Measurements from ENCODE around the gene C5orf15. TPM values are rescaled to one million over a fixed set of nuclear protein-coding genes. Genes with fewer than 3 reads are reported as not detected.

C5orf15 gene
- total RNA-seq, 2 donors from 2014 or later, result 39.5 to 56.1 TPM

- Histone ChIP-seq H3K27ac (no peak overlapping the region), H3K9me3 (no peaks in the 10 kb centered on the region), H3K36me3 (peaks cover 41% of the 10 kb centered on the region), H3K27me3 (replicated peaks; ENCODE audit: insufficient read depth) (no peaks in the 10 kb centered on the region), H3K4me3 (no peak overlapping the region), H3K4me1 (ENCODE audit: control insufficient read depth in 1 of 2, low read depth in 2 of 2) (peaks cover 5 to 8% of the 10 kb centered on the region in 2 donors)
- ATAC-seq (ENCODE audit: insufficient number of reproducible peaks, low FRiP score, low read depth) (no peak), DNase-seq (ENCODE audit: low spot score) (no peak)
- TF ChIP-seq CTCF (IDR thresholded peaks at IDR 0.05), result no peak
Measured at GRCh38 chr5:133974142-133974541, 5.7 kb upstream of the C5orf15 start.

GRCh38 chr5:133970325-133970909 lies 2.0 kb upstream of the C5orf15 start:
- Histone ChIP-seq H3K27me3 (replicated peaks; ENCODE audit: insufficient read depth) (no peaks in the 10 kb centered on the region), H3K9me3 (no peaks in the 10 kb centered on the region), H3K4me1 (ENCODE audit: control insufficient read depth in 1 of 2, low read depth in 2 of 2) (peaks cover 12 to 21% of the 10 kb centered on the region in 2 donors), H3K36me3 (peaks cover 25% of the 10 kb centered on the region), H3K4me3 (no peak overlapping the region), H3K27ac (no peak overlapping the region)
- ATAC-seq (ENCODE audit: insufficient number of reproducible peaks, low FRiP score, low read depth) (no peak), DNase-seq (ENCODE audit: low spot score) (no peak)
- no peak for TF ChIP-seq CTCF (IDR thresholded peaks at IDR 0.05)

GRCh38 chr5:133969654-133970324 lies 1.4 kb upstream of the C5orf15 start:
- Histone ChIP-seq H3K4me1 (ENCODE audit: control insufficient read depth in 1 of 2, low read depth in 2 of 2) (peaks cover 12 to 21% of the 10 kb centered on the region in 2 donors), H3K36me3 (peaks cover 20% of the 10 kb centered on the region), H3K27me3 (replicated peaks; ENCODE audit: insufficient read depth) (no peaks in the 10 kb centered on the region), H3K9me3 (no peaks in the 10 kb centered on the region), H3K27ac (peak overlapping the region in 1 of 2 donors; percentile 95), H3K4me3 (peak overlapping the region; percentile 95)
- TF ChIP-seq CTCF (IDR thresholded peaks at IDR 0.05), result no peak
- ATAC-seq (ENCODE audit: insufficient number of reproducible peaks, low FRiP score, low read depth) (no peak), DNase-seq (ENCODE audit: low spot score) (no peak)

DNA sequence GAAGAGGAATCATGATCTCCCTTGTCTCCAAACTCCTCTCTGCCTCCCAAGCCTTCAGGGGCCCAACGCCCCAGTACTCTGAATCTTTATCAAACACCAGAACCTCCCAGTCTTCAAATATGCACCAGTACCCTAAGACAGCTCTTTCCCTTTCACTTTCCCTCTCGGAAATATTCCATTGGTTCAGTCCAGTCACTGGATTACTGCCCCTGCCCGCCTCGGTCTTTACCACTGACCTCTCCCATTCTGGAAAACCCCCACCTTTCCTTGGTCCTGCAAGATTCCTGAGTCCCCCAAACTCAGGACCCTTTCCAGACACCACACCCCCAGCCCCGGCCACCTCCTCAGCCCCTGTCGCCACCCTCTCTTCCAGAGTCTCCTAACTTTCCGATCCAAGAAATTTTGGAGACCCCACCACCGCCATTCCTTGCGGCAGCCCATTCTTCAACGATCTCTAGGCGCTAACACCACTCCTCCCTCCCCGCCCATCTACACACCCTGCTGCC lies 674 bp downstream of the C5orf15 start:
- no peak for TF ChIP-seq CTCF (IDR thresholded peaks at IDR 0.05)
- DNase-seq (ENCODE audit: low spot score), result no peak
- peak; percentile 11 for ATAC-seq (ENCODE audit: insufficient number of reproducible peaks, low FRiP score, low read depth)
- Histone ChIP-seq H3K36me3 (peaks cover 4% of the 10 kb centered on the region), H3K9me3 (no peaks in the 10 kb centered on the region), H3K4me1 (ENCODE audit: control insufficient read depth in 1 of 2, low read depth in 2 of 2) (peaks cover 16 to 34% of the 10 kb centered on the region in 2 donors), H3K4me3 (peak overlapping the region; percentile 95), H3K27ac (peak overlapping the region; percentile 94 to 95), H3K27me3 (replicated peaks; ENCODE audit: insufficient read depth) (no peaks in the 10 kb centered on the region)

- H3K36me3 ChIP-seq, result peaks cover 2% of the 10 kb centered on the region
- peak overlapping the region; percentile 94 to 95 for H3K27ac ChIP-seq
- H3K4me3 ChIP-seq, result peak overlapping the region; percentile 95
- no peaks in the 10 kb centered on the region for H3K9me3 ChIP-seq
- no peaks in the 10 kb centered on the region for H3K27me3 ChIP-seq (replicated peaks; ENCODE audit: insufficient read depth)
- no peak for TF ChIP-seq CTCF (IDR thresholded peaks at IDR 0.05)
- peaks cover 16 to 40% of the 10 kb centered on the region in 2 donors for H3K4me1 ChIP-seq (ENCODE audit: control insufficient read depth in 1 of 2, low read depth in 2 of 2)
- DNase-seq (ENCODE audit: low spot score) (no peak), ATAC-seq (ENCODE audit: insufficient number of reproducible peaks, low FRiP score, low read depth) (no peak)
Measured at GRCh38 chr5:133967124-133967523, 1.3 kb downstream of the C5orf15 start.

Measured in thoracic aorta (tissue), 2 donors.